ENCODE measurements around the gene MYO5A.
A peak's percentile ranks its signal among the peaks of the same experiment; 100 is the strongest.
"Not testable (repeated sequence)": the region's sequence is repeated elsewhere in the genome, so short reads cannot be mapped to it uniquely, and the experiment has no call there.

Gene MYO5A

DNA sequence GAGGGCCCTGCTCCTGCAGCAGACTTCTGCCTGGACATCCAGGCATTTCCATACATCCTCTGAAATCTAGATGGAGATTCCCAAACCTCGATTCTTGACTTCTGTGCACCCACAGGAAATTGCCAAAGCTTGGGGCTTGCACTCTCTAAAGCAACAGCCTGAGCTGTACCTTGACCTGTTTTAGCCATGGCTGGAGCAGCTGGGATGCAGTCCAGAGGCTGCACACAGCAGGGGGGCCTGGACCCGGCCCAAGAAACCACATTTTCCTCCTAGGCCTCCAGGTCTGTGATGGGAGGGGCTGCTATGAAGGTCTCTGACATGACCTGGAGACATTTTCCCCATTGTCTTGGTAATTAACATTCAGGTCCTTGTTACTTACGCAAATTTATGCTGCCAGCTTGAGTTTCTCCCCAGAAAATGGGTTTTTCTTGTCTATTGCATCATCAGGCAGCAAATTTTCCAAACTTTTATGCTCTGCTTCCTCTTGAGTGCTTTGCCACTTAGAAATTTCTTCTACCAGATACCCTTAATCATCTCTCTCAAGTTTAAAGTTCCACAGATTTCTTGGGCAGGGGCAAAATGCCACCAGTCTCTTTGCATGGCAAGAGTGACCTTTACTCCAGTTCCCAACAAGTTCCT, 11.8 kb upstream of the MYO5A start:
- DNase-seq: no peak

GRCh38 chr15:52537459-52537858, 8.8 kb upstream of the MYO5A start:
- no peak for DNase-seq

- DNase-seq: no peak
These were observed 3.7 kb upstream of the MYO5A start for GRCh38 chr15:52532427-52532826.

DNA sequence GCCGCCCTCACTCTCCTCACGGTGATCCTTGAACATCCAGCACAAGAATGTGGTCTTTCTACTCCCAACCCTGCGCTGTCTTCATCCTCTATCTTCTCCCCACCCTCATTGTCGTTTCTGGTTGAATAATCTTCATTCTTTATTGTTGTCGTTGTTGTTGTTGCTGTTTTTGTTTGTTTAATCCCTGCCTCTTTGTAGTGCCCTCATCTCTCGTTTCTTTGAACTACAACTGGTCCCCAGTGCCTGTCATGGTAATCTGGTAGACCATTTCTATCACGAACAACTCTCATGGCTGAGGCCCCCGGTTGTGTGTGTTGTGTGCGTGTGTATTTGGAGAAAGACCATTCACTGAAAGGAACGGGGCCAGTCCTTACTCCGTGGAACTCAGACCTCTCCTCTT, 1.3 kb upstream of the MYO5A start:
- no peak for DNase-seq

DNA sequence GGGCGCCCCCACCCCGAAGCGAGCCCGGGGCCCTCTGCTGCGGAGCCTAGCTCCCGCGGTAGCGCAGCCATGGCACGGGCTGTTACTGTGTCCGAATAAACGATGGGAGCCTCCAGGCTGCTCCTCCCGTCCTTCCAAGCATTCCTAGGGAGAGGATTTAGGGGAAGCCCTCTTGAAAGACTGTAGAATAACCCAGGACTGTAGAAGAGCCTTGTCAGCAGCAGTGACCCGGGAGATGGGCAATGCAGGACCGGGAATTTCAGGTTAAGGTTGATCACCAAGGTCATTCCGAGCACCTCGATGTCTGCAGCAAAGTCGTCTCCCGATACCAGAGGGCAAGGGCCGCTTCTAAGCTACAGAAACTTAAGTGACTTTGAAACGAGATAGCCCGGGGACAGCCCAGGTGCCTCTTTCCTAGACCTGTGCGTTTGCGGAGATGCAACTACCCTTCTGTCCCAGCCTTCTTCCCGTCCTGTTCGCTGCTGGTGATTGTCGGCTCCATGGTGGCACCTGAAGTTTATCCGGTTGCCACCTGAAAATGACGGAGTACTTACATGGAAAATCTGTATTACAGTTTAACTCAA, 753 bp upstream of the MYO5A start:
- DNase-seq: peak; percentile 11

DNA sequence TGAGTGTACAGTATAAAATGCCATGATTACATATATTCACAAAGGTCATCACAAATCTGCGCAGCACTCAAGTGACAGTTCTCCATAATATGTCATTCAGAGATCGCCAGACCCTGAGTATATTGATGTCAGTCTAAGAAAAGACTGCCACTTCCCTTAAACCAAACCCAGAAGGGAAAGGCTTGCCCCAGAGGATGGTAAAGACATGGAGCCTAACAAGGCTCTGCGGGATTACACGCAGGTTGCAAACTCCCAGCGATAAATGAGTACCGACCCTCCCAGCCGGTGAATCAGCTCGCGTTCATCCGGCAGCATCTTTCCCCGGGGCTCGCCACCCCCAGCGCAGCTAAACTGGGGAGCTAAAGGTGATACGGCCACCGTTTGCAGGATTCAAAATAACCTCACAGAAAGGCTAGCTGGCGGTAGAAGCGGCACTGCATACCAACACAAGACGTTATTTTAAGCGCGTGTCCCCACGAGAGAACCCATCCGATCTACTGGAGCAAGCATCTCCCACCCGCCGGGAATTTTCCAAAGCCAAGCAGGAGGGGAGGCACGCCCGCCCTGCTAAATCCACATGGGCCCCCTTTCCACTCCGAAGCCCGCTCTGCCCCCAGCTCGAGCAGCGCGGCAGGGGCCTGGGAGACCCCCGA, 643 bp downstream of the MYO5A start:
- peak; percentile 26 for DNase-seq

- DNase-seq: no peak
These were observed 1.3 kb downstream of the MYO5A start for GRCh38 chr15:52527196-52527910.

DNA sequence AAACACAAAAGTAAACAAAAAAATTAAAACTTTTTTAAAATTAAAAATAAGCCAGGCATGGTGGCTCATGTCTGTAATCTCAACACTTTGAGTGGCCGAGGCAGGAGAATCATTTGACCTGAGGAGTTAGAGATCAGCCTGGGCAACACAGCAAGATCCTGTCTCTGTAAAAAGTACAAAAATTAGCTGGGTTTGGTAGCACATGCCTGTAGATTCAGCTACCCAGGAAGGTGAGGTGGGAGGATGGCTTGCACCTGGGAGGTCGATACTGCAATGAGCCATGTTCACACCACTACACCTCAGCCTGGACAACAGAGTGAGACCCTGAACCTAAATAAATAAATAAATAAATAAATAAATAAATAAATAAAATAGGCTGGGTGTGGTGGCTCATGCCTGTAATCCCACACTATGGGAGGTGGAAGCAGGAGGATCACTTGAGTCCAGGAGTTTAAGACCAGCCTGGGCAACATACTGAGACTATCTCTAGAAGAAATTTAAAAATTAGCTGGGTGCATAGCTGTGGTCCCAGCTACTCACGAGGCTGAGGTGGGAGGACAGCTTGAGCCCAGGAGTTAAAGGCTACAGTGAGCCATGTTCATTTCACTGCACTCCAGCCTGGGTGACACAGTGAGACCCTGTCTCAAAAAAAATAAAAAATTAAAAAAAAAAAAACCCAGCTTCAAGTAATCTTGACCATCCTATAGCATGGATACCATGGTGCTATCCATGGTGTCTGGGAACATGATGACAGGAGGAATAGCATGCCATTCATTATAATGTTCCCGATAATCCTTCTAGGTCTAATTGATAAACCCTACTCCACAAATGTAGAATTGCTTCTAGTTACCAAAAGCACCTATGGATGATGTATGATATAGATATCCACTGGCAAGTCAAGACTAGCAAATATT, 4.2 kb downstream of the MYO5A start:
- no peak for DNase-seq

GRCh38 chr15:52523647-52524046, 5.0 kb downstream of the MYO5A start:
- DNase-seq: no peak

DNA sequence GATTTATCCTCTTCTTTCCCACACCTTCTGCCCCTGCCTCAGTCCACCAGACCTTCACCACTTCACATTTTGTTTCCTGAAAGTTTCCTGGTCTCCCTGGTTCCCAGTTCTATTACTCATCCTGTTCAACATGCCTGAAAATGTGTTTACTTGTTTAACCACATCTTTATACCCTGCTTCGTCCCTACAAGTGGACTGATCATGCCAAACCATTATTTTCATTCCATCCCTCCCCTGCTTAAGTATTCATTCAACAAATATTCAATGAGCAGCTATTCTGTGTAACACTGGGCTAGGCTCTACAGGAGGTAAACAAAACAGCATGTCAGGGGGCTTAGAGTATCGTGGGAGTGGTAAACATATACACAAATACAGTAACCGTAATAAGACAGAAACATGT, 5.5 kb downstream of the MYO5A start:
- no peak for DNase-seq

DNA sequence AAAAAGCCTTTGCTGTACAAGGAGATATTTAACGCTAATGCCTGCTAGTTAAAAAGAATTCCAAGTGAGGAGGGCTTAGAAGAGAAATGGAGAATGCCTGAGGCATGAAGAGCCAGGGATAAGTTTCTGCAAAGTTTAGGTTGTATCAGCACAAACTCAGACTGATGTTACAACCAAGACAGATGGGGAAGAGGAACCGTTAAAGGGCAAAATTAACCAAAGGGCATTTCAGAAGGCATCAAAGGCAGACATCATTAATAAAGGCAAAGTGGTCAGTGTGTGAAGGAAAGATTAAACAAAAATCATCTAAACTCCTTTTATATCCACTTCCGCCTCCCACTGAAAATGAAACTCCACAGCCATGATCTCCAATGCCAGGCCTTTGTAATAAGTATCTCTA, 7.0 kb downstream of the MYO5A start:
- DNase-seq: no peak

- no peak for DNase-seq
These were observed 8.3 kb downstream of the MYO5A start for GRCh38 chr15:52520421-52520820.

DNA sequence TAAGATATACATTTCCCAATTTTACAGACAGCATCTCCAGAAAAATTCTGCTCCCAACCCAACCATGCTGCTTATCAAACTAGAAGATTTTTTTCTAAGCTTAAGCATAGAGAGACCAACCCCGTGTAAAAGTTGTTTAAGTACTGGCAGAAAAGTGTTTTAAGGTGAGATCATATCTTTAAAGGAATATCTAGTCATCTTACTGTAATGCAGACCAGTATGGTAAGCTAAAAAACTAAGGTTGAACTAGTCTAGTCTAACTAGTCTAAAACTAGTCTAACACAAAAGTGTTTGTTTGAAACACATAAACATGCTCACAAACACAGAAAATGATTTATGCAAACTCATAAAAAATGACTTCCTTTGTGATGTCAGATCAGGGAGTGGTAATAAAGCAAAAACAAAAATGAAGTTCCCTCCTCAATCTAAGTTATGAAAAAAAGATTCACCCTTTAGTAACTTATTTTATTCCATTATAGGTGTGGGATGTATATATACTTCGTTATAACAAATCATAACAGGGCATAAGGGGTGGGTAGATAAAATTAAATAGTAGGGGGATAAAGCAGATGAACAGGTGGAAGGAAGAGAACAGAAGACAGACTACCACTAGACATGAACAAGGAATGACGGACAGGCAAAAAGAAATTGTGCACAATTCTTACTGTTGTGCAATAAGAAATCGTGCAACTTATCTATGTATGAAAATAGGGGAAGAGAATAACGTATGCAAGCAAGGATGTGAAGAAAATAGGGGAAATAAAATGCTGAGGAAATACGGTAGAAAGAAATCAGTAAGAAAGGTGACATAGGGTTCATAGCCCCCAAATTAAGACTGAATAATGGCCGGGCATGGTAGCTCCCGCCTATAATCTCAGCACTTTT, 10.0 kb downstream of the MYO5A start:
- DNase-seq: no peak

DNA sequence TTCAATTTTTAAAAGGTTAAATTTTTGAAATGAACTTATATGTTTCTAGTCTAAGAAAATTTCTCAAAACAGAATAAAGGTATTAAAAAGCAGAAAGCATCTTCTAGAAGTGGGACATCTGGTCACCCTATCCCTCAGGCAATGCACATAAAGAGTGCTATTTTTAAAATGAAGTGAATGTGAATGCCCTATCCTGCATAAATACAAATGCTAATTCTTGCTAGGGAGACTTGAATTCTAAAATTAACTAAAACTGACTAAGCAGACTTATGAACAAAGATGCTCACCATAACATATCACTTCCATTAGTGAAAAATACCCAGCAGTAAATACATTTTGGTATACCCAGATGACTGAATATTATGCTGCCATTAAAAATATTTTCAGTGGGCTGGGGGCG, 11.7 kb downstream of the MYO5A start:
- no peak for DNase-seq

DNA sequence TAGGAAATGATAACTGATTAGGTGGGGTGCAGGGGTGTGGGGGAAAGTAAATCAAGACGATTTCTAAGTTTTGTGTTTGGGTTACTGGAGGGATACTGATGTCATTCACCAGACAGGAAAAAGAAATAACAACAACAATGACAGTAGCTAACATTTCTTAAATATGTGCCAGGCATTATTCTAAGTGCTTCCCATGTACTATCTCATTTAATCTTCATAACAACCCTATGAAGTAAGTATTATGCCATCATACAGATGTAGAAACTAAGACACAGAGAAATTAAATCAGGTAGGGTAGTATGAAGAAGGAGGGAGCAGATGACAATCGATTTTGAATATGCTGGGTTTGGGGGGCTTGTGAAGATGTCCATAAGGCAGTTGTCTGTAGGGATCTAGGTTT, 13.3 kb downstream of the MYO5A start:
- DNase-seq: no peak

DNA sequence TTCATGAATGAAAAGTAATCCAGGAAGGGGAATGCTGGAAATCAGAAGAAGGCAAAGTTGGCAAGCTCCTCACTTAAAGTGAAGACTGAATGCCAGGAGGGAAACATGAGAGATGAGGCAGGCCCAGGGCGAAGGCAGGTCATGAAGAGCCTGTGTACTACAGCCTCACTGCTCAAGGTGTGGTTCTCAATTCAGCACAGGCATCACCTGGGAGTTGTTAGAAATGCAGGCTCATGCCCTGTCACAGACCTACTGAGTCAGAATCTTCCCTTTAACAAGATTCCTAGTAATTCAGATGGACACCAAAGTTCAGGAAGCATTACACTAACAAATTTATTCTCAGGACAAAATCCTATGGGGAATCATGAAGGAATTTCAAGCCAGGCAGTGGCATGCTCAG, 14.2 kb downstream of the MYO5A start:
- no peak for DNase-seq

GRCh38 chr15:52512869-52513268, 15.8 kb downstream of the MYO5A start:
- not testable (repeated sequence) for DNase-seq

DNA sequence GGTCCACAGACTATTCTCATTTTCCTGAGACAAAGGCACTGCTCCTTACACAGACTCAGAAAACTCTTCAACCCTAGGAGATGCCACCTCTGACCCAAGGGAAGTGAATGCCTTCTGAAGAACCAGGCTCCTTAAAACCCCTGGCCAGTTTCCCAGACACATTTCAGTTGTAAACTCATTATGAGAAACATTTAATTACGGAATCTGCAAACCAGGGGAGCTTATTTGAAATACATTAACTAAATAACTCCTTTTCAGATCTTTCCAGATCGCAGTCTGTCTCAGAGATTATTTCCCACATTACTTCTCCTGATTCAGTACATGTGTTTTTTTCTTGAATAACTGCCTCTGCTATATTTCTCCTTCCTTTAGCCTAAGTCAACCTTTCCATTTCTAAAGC, 17.6 kb downstream of the MYO5A start:
- no peak for DNase-seq

GRCh38 chr15:52509500-52510245, 19.0 kb downstream of the MYO5A start:
- DNase-seq: no peak

DNA sequence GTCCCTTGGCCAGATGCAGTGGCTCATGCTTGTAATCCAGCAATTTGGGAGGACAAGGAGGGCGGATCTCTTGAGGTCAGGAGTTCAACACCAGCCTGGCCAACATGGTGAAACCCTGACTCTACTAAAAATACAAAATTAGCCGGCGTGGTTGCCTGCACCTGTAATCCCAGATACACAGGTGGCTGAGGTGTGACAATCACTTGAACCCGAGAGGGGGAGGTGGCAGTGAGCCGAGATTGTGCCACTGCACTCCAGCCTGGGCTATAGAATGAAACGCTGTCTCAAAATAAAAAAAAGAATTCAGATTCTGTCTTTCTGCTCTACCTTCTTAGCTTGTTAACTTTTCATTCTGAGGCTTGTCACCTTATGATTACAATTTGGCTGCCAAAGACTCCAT, 22.1 kb downstream of the MYO5A start:
- DNase-seq: no peak

GRCh38 chr15:52505151-52505550, 23.5 kb downstream of the MYO5A start:
- no peak for DNase-seq
